ENCODE data around the gene DELE1.

Gene DELE1

DNA sequence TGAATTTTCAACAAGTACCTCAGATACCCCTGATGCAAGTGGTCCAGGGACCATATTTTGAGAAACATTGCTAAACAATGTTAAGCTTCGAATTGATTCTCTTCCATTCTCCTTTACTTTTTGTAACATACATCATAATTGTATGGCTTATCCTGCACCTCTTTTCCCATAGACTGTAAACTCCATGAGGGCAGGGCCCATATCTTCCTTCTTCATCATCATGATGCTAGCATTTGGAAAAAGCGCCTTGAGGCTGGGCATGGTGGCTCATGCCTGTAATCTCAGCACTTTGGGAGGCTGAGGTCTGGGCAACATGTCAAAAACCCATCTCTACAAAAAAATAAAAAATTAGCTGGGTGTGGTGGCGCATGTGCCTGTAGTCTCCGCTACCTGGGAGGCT is 14.5 kb upstream of the DELE1 start:
- Histone ChIP-seq H3K36me3 (replicated peaks) (no peaks in the 10 kb centered on the region), H3K4me3 (ENCODE audit: low read depth, low read length) (no peak overlapping the region), H3K27ac (no peak overlapping the region), H3K27me3 (replicated peaks) (no peaks in the 10 kb centered on the region)
- TF ChIP-seq, protein P1, sequence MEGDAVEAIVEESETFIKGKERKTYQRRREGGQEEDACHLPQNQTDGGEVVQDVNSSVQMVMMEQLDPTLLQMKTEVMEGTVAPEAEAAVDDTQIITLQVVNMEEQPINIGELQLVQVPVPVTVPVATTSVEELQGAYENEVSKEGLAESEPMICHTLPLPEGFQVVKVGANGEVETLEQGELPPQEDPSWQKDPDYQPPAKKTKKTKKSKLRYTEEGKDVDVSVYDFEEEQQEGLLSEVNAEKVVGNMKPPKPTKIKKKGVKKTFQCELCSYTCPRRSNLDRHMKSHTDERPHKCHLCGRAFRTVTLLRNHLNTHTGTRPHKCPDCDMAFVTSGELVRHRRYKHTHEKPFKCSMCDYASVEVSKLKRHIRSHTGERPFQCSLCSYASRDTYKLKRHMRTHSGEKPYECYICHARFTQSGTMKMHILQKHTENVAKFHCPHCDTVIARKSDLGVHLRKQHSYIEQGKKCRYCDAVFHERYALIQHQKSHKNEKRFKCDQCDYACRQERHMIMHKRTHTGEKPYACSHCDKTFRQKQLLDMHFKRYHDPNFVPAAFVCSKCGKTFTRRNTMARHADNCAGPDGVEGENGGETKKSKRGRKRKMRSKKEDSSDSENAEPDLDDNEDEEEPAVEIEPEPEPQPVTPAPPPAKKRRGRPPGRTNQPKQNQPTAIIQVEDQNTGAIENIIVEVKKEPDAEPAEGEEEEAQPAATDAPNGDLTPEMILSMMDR (IDR thresholded peaks at IDR 0.05; ENCODE audit: low read depth, low read length, missing control alignments) = no peak
- no peak for DNase-seq
- in situ Hi-C loops (cut with HindIII; ENCODE audit: low pct_ligation_motif_present, low sequenced_read_pairs) = no loop called here

DNA sequence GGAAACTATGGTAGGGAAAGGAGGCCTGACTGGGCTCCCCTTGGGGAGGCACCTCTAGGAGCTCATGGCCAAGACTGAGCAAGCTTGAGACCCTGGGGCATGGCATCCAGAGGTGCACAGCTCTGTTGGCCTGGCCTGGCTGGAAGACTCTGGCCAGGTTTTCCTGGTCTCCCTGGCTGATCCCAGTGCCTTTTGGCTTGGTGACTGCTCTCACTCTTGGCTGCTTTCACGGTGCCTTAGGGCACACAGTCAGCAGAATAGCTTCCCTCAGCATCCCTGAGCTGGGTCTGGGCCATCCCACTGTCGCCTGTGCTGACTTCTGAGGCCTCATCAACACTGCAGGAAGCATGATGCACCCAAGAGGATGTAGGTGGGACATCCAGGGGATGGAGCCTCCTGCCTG is 13.4 kb upstream of the DELE1 start:
- no peak overlapping the region for H3K27ac ChIP-seq
- TF ChIP-seq, protein P1 (IDR thresholded peaks at IDR 0.05; ENCODE audit: low read depth, low read length, missing control alignments) = no peak
- H3K36me3 ChIP-seq (replicated peaks) = no peaks in the 10 kb centered on the region
- no peaks in the 10 kb centered on the region for H3K27me3 ChIP-seq (replicated peaks)
- DNase-seq = no peak
- H3K4me3 ChIP-seq (ENCODE audit: low read depth, low read length) = no peak overlapping the region
- in situ Hi-C loops (cut with HindIII; ENCODE audit: low pct_ligation_motif_present, low sequenced_read_pairs) = no loop called here

DNA sequence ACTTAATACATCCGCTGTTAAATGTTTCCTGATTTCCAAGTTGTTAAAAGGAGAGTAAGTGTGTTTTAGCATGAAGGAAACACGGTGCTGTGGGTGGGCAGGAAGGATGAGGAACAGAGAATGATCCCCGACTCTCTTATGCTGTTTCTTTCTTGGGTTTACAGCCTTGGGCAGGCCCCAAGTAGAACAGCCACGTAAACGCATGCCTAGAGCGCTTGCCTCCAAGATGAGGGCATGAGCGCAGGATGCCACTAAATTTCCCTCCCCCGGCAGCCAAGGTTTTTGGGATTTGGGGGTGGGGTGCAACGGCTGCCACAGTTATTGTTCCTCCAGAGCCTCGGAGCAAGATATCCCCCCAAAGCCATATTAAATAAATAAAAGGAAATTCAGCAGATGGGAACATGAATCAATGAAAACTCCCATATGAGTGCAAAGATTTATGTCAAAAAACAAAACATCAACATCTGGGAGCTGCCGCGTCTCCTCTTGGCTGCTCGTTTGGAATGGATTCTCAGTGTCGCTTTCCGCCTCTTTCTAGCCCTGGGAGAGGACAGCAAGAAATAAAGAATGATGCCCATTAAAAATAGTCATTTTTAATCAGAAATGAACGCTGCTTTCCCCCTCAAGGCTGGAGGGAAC is 10.0 kb upstream of the DELE1 start:
- TF ChIP-seq, protein P1 (IDR thresholded peaks at IDR 0.05; ENCODE audit: low read depth, low read length, missing control alignments) = no peak
- Histone ChIP-seq H3K4me3 (ENCODE audit: low read depth, low read length) (peak overlapping the region; percentile 43), H3K27me3 (replicated peaks) (no peaks in the 10 kb centered on the region), H3K36me3 (replicated peaks) (no peaks in the 10 kb centered on the region), H3K27ac (no peak overlapping the region)
- no peak for DNase-seq
- in situ Hi-C loops (cut with HindIII; ENCODE audit: low pct_ligation_motif_present, low sequenced_read_pairs) = no loop called here

DNA sequence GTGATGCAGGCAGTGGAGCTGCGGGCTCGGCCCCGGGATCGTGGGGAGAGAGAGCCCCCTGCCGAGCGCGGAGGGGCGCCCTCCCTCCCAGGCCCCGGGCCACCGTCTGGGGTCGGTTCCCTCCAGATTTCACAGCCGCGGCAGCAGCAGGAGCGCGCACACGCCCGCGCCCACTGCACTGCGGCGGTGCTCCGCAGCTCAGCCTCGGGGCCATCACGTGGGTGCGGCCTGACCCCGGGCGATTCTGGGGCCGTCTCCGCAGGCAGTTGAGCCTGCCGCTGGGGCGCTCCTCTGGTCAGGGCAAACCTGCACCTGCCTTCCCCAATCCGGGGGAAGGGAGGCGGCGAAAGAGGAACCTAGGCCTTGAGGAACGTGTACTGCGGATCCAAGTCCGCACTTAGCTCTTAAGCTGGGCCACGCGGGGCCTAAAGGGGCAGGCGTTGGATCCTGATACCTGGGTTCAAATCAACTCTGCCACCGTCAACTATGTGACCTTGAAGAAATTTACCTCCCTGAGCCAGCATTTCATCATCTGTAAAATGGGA is 9.4 kb upstream of the DELE1 start:
- Histone ChIP-seq H3K27me3 (replicated peaks) (no peaks in the 10 kb centered on the region), H3K36me3 (replicated peaks) (no peaks in the 10 kb centered on the region), H3K27ac (no peak overlapping the region), H3K4me3 (ENCODE audit: low read depth, low read length) (peak overlapping the region; percentile 43)
- TF ChIP-seq, protein P1 (IDR thresholded peaks at IDR 0.05; ENCODE audit: low read depth, low read length, missing control alignments) = peak; percentile 46
- no peak for DNase-seq
- in situ Hi-C loops (cut with HindIII; ENCODE audit: low pct_ligation_motif_present, low sequenced_read_pairs) = no loop called here

DNA sequence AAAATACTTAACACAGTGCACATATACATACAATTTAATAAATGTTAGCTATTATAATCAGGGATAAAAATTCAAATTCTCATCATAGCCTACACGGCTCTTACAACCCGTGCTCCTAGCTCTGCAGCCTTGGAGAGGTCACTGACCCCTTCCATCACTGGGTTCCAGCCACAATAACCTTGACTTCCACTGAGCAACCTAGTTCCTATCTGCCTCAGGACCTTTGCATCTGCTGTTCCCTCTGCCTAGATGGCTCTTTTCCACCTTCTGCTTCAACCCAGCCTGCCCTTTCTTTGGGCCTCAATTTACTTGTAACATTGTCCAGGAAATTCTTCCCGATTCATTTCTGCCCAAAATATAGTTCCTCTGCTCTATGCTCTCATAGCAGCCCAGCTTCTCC is 8.9 kb upstream of the DELE1 start:
- H3K4me3 ChIP-seq (ENCODE audit: low read depth, low read length) = no peak overlapping the region
- H3K27me3 ChIP-seq (replicated peaks) = no peaks in the 10 kb centered on the region
- in situ Hi-C loops (cut with HindIII; ENCODE audit: low pct_ligation_motif_present, low sequenced_read_pairs) = no loop called here
- H3K27ac ChIP-seq = no peak overlapping the region
- no peak for DNase-seq
- TF ChIP-seq, protein P1 (IDR thresholded peaks at IDR 0.05; ENCODE audit: low read depth, low read length, missing control alignments) = no peak
- no peaks in the 10 kb centered on the region for H3K36me3 ChIP-seq (replicated peaks)

DNA sequence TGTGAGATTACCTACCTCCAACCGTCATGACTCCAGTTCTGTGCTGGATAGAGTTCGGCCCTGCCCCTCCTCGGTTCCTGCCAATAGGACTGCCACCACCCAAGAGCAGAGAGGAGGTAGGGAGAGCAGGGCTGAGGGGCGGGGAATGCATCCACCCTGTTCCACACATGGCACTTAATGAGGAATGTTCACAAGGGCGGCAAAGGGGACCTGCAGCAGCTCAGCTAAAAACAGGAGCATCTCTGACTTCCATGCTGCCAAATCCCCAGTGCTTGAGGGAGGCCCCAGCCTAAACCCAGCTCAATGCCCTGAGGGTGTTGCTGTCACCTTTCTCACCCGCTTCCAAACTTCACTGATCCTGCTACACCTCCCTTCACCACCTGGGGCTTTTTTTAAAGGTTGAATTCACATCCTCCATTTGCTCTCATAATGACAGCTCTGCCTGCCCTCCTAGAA is 7.8 kb upstream of the DELE1 start:
- H3K27me3 ChIP-seq (replicated peaks) = no peaks in the 10 kb centered on the region
- in situ Hi-C loops (cut with HindIII; ENCODE audit: low pct_ligation_motif_present, low sequenced_read_pairs) = no loop called here
- no peaks in the 10 kb centered on the region for H3K36me3 ChIP-seq (replicated peaks)
- no peak overlapping the region for H3K27ac ChIP-seq
- no peak for DNase-seq
- no peak overlapping the region for H3K4me3 ChIP-seq (ENCODE audit: low read depth, low read length)
- TF ChIP-seq, protein P1 (IDR thresholded peaks at IDR 0.05; ENCODE audit: low read depth, low read length, missing control alignments) = no peak
